ENCODE data around the gene COL28A1.
"Not testable (repeated sequence)": the region's sequence is repeated elsewhere in the genome, so short reads cannot be mapped to it uniquely, and the experiment has no call there.

The COL28A1 gene

GRCh38 chr7:7474436-7474835, 61.2 kb downstream of the COL28A1 start:
- no peak for DNase-seq (ENCODE audit: low read depth, low spot score)

- DNase-seq (ENCODE audit: low read depth, low spot score), result not testable (repeated sequence)
Measured at GRCh38 chr7:7464991-7465765, 70.5 kb downstream of the COL28A1 start.

- DNase-seq (ENCODE audit: low read depth, low spot score), result no peak
Measured at GRCh38 chr7:7454000-7454399, 81.7 kb downstream of the COL28A1 start.

GRCh38 chr7:7452652-7453051, 83.0 kb downstream of the COL28A1 start:
- no peak for DNase-seq (ENCODE audit: low read depth, low spot score)

GRCh38 chr7:7452119-7452518, 83.6 kb downstream of the COL28A1 start:
- no peak for DNase-seq (ENCODE audit: low read depth, low spot score)

- DNase-seq (ENCODE audit: low read depth, low spot score), result no peak
Measured at GRCh38 chr7:7449055-7449454, 86.6 kb downstream of the COL28A1 start.

- DNase-seq (ENCODE audit: low read depth, low spot score), result no peak
Measured at GRCh38 chr7:7446616-7447015, 89.1 kb downstream of the COL28A1 start.

GRCh38 chr7:7443806-7444350, 91.8 kb downstream of the COL28A1 start:
- no peak for DNase-seq (ENCODE audit: low read depth, low spot score)

- no peak for DNase-seq (ENCODE audit: low read depth, low spot score)
Measured at GRCh38 chr7:7439564-7439963, 96.1 kb downstream of the COL28A1 start.

- no peak for DNase-seq (ENCODE audit: low read depth, low spot score)
Measured at GRCh38 chr7:7438851-7439250, 96.8 kb downstream of the COL28A1 start.

- DNase-seq (ENCODE audit: low read depth, low spot score), result no peak
Measured at GRCh38 chr7:7435978-7436377, 99.7 kb downstream of the COL28A1 start.

GRCh38 chr7:7434329-7434728, 101.3 kb downstream of the COL28A1 start:
- no peak for DNase-seq (ENCODE audit: low read depth, low spot score)

- DNase-seq (ENCODE audit: low read depth, low spot score), result no peak
Measured at GRCh38 chr7:7433811-7434210, 101.9 kb downstream of the COL28A1 start.

- no peak for DNase-seq (ENCODE audit: low read depth, low spot score)
Measured at GRCh38 chr7:7432979-7433378, 102.7 kb downstream of the COL28A1 start.

GRCh38 chr7:7428806-7429205, 106.9 kb downstream of the COL28A1 start:
- DNase-seq (ENCODE audit: low read depth, low spot score), result no peak

- DNase-seq (ENCODE audit: low read depth, low spot score), result no peak
Measured at GRCh38 chr7:7427363-7427762, 108.3 kb downstream of the COL28A1 start.

GRCh38 chr7:7426676-7427075, 109.0 kb downstream of the COL28A1 start:
- no peak for DNase-seq (ENCODE audit: low read depth, low spot score)

GRCh38 chr7:7425321-7425720, 110.4 kb downstream of the COL28A1 start:
- DNase-seq (ENCODE audit: low read depth, low spot score), result no peak

GRCh38 chr7:7424151-7424873, 111.4 kb downstream of the COL28A1 start:
- DNase-seq (ENCODE audit: low read depth, low spot score), result peak; percentile 35

- DNase-seq (ENCODE audit: low read depth, low spot score), result no peak
Measured at GRCh38 chr7:7422641-7423040, 113.0 kb downstream of the COL28A1 start.

GRCh38 chr7:7421826-7422225, 113.8 kb downstream of the COL28A1 start:
- no peak for DNase-seq (ENCODE audit: low read depth, low spot score)

- DNase-seq (ENCODE audit: low read depth, low spot score), result no peak
Measured at GRCh38 chr7:7418997-7419396, 116.7 kb downstream of the COL28A1 start.

- DNase-seq (ENCODE audit: low read depth, low spot score), result no peak
Measured at GRCh38 chr7:7417851-7418250, 117.8 kb downstream of the COL28A1 start.

Data from iPS DF 19.7 (cell line).